GM18951 (cell line): ENCODE measurements around the gene USP4.

Experiments
- POLR2A ChIP-seq: IDR thresholded peaks from 4 replicates; pipeline ENCODE4 v1.6.1; 2011; ENCODE audit warnings: mild to moderate bottlenecking; ENCODE audit not compliant: insufficient read length, insufficient read depth; ENCODE audit errors: extremely low read depth
- in situ Hi-C: fragments of 300-500 bp; cut with MboI; formaldehyde crosslinking; loops from one replicate; pipeline ENCODE4 v1.12.0; 2022; ENCODE audit warnings: low sequenced_read_pairs, mixed read lengths, inconsistent platforms; ENCODE audit not compliant: unreplicated experiment

The USP4 gene

DNA sequence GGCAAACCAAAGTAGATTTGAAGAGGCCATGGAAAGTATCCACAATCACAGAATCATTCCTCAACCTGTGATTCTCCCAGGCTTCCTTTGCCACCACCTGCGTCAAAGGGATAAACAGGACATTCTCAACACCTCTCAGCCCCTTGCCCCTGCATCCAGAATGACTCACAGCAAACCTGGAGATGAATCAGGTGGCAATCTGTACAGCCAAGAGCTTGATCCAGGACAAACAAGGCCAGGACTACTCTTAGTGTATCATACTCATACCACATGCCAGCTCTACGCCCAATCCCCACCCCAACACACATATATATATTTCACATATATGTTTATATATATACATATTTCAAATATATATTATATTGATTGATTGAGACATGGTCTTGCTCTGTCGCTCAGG, 39.3 kb downstream of the USP4 start:
- no peak for TF ChIP-seq POLR2A
- in situ Hi-C loops: no loop called here

GRCh38 chr3:49298511-49298910, 41.3 kb downstream of the USP4 start:
- in situ Hi-C loops: no loop called here
- TF ChIP-seq POLR2A: no peak

DNA sequence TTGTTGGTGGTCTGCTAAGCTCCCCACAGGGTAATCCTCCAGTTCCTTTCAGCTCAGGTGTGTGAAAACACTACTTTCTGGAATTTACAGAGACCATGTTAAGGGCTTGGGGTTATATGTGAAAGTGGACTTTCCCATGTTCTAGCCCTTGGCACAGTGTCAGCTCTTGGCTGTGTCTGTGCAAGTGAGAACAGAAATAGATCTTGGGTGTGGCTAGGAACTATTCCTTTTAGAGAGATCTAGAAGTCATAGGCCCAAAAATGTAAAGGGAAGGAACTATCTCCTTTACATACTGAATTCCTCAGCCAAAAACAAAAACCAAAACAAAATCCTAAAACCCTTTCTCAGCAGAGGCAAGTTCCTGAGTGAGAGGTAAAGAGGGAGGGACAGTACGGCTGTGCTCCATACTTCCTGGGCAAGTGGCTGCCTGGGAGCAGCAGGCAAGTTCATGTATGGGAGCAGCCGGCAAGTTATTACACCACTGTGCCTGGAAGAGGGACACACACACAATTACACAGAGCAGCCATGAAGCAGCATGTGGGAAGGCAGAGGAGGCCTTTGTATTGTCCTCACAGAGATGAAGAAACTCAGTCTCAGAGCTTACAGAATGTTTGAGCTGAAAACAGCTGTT, 43.0 kb downstream of the USP4 start:
- no peak for TF ChIP-seq POLR2A
- in situ Hi-C loops: no loop called here

DNA sequence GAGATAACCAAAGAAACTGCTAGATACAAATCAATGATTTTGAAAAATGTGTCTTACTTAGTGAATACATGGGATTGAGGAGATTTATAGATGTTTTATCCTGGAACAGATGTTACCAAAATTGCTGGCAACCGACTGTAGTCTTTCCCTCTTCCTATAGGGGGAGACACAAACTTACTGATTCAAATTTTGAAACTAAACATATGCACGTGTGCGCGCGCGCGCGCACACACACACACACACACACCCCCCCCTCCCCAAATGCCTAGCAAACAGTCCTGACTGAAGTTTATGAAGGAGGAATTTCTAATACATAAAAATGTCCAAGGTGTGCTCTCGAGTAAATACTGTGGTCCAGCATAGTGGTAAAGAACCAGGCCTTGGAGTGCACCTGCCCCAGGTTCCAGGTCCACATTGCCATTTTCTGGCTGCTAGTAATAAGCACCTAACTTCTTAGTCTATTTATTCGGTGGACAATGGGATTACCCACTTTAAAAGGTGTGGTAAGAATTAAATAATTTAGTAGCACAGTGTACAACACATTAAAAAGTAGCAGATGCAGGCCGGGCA, 44.3 kb downstream of the USP4 start:
- in situ Hi-C loops: no loop called here
- no peak for TF ChIP-seq POLR2A

GRCh38 chr3:49294343-49294742, 45.5 kb downstream of the USP4 start:
- TF ChIP-seq POLR2A: no peak
- in situ Hi-C loops: no loop called here

- no peak for TF ChIP-seq POLR2A
- in situ Hi-C loops: no loop called here
Measured at GRCh38 chr3:49283997-49284396, 55.9 kb downstream of the USP4 start.

GRCh38 chr3:49279376-49279775, 60.5 kb downstream of the USP4 start:
- in situ Hi-C loops: no loop called here
- no peak for TF ChIP-seq POLR2A

DNA sequence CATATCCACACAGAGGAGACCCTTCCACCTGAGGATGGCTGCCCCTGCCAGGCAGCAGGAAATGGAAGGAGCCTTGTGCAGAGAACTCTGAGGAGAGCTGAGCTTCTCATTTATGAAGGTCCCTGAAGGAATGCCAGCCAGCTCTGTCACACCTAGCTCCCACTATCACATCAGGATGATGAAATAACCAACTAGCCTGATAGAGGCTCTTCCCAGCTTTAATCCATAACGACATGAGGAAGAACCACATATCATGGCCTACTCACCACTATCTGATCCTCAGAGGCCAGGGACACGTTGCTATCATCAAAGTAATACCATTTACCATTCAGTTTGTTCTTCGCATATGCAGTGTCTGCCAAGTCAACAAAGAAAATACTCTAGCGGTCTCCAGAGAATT, 61.3 kb downstream of the USP4 start:
- in situ Hi-C loops: no loop called here
- no peak for TF ChIP-seq POLR2A

- in situ Hi-C loops: no loop called here
- TF ChIP-seq POLR2A: no peak
Measured at GRCh38 chr3:49277383-49277775, 62.5 kb downstream of the USP4 start.

DNA sequence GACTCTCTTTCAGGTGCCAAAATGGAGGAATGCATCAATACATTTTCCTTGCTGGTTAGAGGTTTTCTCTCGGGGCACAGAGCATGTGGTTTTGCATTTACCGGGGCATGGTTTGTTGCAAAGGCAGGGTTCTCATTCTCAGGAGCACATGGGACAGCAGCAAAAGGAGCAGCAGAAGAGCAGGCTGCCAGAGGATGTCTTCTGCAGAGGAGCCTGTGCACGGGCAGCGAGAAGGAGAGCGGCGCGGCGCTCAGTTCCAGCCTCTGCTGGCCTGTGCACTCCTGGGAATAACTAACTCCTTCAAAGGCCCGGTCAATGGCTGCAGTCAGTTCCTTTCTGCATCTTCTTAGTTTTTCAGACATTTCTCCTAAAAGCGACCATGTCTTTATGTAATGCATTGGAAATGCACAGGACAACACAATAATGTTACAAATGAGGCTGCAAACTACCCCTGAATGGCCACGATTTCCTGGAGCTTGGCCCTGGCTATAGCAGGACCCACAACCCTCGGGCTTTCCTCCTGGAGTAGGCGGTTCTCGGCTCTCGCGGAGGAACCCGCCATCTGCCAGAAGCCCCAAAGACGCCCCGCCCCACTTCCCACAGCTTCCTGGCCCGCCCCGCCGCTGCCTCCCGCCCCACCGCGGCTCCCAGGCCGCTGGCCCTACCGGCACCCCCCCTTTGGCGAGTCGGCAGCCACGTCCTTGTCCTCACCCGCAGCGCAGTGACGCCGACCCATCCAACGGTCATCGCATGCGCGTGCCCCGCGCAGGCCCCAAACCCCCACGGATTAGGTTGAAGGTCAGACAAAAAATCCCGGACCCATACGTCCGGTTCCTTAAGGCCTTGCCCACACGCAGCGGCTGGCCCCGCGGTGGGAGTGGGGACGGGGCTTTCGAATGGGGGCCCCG, 63.1 kb downstream of the USP4 start, which contains the start of gene C3orf62:
TSS of gene C3orf62 (minus strand) at position 758 of the 908 bp plus-strand sequence. CDS start at position 398, 360 bp downstream.
- TF ChIP-seq POLR2A: peak; percentile 61
- in situ Hi-C loops: no loop called here

GRCh38 chr3:49273825-49274532, 65.9 kb downstream of the USP4 start:
- in situ Hi-C loops: no loop called here
- no peak for TF ChIP-seq POLR2A

GRCh38 chr3:49271047-49271446, 68.8 kb downstream of the USP4 start:
- in situ Hi-C loops: no loop called here

GRCh38 chr3:49270156-49270500, 69.7 kb downstream of the USP4 start:
- in situ Hi-C loops: no loop called here
- no peak for TF ChIP-seq POLR2A

More at GRCh38 chr3:49271047-49271446, 68.8 kb downstream of the USP4 start:
- no peak for TF ChIP-seq POLR2A

- TF ChIP-seq POLR2A: no peak
- in situ Hi-C loops: no loop called here
Measured at GRCh38 chr3:49269443-49270155, 70.3 kb downstream of the USP4 start.
